ENCODE data around the gene NUP133.

- TF ChIP-seq POLR2A (IDR thresholded peaks at IDR 0.05; ENCODE audit: low read depth, low read length) (no peak), POLR2AphosphoS5 (IDR thresholded peaks at IDR 0.05; ENCODE audit: low read depth, low read length) (no peak), TAF1 (IDR thresholded peaks at IDR 0.05; ENCODE audit: low read depth, low read length) (no peak), SPI1 (IDR thresholded peaks at IDR 0.05; ENCODE audit: low read depth, low read length) (no peak)
Measured at GRCh38 chr1:229397762-229398161, 110.4 kb downstream of the NUP133 start.

Data from GM12891 (cell line).